ENCODE measurements around the gene SLC16A14.

SLC16A14 gene

DNA sequence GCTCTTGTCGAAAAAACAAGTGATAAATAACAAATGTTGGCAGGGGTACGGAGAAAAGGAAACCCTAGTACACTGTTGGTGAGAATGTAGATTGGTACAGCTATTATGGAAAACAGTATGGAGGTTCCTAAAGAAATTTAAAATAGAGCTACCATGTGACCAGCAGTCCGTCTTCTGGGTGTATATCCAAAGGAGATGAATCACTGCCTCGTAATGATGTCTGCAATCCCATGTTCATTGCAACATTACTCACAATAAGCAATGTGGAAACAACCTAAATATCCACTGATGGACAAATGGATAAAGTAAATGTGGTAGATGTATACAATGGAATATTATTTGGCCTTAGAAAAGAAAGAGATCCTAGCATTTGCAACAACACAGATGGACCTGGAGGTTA lies 50.6 kb downstream of the SLC16A14 start:
- Histone ChIP-seq H3K27me3 (ENCODE audit: control insufficient read depth, insufficient read depth, low read length) (no peaks in the 10 kb centered on the region), H3K4me1 (ENCODE audit: control insufficient read depth, insufficient read depth, low read length) (no peaks in the 10 kb centered on the region), H3K9ac (ENCODE audit: low read length) (no peak overlapping the region), H3K9me3 (ENCODE audit: control insufficient read depth, low read length) (no peaks in the 10 kb centered on the region), H3K36me3 (ENCODE audit: control insufficient read depth, insufficient read depth, low read length) (no peaks in the 10 kb centered on the region), H3K4me3 (ENCODE audit: low read length) (no peak overlapping the region)

DNA sequence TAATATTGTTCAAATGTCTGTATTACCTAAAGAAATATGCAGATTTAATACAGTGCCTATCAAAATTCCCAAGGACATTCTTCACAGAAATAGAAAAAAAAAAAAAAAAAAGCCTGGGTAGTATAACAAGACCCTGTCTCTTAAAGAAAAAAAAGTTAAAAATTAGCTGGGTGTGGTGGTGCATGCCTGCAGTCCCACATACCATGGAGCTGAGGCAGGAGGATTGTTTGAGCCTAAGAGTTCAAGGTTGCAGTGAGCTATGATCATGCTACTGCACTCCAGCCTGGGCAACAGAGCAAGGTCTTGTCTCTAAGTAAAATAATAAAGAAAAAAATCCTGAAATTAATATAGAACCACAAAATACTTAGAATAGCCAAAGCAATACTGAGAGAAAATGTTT lies 51.9 kb downstream of the SLC16A14 start:
- Histone ChIP-seq H3K36me3 (ENCODE audit: control insufficient read depth, insufficient read depth, low read length) (no peaks in the 10 kb centered on the region), H3K27me3 (ENCODE audit: control insufficient read depth, insufficient read depth, low read length) (no peaks in the 10 kb centered on the region), H3K9me3 (ENCODE audit: control insufficient read depth, low read length) (no peaks in the 10 kb centered on the region), H3K9ac (ENCODE audit: low read length) (no peak overlapping the region), H3K4me1 (ENCODE audit: control insufficient read depth, insufficient read depth, low read length) (no peaks in the 10 kb centered on the region), H3K4me3 (ENCODE audit: low read length) (no peak overlapping the region)

DNA sequence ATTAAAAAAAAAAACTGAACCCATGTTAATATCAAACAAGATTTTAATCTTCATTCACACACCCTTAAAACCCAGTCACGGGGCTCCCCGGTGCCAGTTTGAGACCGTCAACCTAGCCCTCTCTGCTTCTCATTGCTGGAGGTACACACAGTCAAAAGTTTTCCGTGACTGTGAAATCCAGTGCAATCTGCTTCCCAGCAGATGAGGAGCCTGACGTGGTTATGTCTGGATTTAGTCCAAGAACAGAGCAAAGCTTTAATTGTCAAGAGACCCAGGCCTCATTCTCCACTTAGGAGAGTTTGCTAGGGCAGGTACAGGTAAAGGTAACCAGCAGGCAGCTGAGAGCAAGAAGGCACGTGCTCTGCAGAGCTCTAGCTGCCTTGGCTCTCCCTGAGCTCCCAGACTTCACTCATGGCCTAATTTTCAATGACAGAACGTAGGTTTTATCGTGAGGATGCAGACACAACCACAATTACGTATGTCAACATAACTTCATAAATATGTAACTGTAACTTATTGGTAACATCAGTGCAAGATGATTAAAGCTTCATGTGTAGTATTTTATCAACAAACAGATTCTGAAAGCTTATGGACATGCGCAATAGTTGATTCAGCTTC lies 56.3 kb downstream of the SLC16A14 start:
- no peak overlapping the region for H3K9ac ChIP-seq (ENCODE audit: low read length)
- H3K4me1 ChIP-seq (ENCODE audit: control insufficient read depth, insufficient read depth, low read length) = no peaks in the 10 kb centered on the region
- no peaks in the 10 kb centered on the region for H3K9me3 ChIP-seq (ENCODE audit: control insufficient read depth, low read length)
- no peaks in the 10 kb centered on the region for H3K27me3 ChIP-seq (ENCODE audit: control insufficient read depth, insufficient read depth, low read length)
- no peaks in the 10 kb centered on the region for H3K36me3 ChIP-seq (ENCODE audit: control insufficient read depth, insufficient read depth, low read length)
- H3K4me3 ChIP-seq (ENCODE audit: low read length) = no peak overlapping the region

DNA sequence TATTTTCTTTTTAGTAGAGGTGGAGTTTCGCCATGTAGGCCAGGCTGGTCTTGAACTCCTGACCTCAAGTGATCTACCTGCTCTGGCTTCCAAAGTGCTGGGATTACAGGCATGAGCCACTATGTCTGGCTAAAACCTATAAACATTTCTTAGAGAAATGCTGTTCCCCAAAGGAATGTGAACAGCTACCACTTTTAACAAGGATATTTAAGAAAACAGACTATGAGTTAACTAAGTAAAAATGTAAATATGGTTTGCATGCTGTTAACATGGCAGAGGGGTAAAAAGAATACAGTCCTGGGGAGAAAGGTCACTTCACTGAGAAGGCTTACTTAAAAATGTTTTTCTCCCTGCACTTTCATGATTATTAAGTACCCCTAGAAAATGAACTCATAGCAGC lies 57.1 kb downstream of the SLC16A14 start:
- no peaks in the 10 kb centered on the region for H3K27me3 ChIP-seq (ENCODE audit: control insufficient read depth, insufficient read depth, low read length)
- no peak overlapping the region for H3K4me3 ChIP-seq (ENCODE audit: low read length)
- H3K36me3 ChIP-seq (ENCODE audit: control insufficient read depth, insufficient read depth, low read length) = no peaks in the 10 kb centered on the region
- no peak overlapping the region for H3K9ac ChIP-seq (ENCODE audit: low read length)
- H3K9me3 ChIP-seq (ENCODE audit: control insufficient read depth, low read length) = no peaks in the 10 kb centered on the region
- no peaks in the 10 kb centered on the region for H3K4me1 ChIP-seq (ENCODE audit: control insufficient read depth, insufficient read depth, low read length)

DNA sequence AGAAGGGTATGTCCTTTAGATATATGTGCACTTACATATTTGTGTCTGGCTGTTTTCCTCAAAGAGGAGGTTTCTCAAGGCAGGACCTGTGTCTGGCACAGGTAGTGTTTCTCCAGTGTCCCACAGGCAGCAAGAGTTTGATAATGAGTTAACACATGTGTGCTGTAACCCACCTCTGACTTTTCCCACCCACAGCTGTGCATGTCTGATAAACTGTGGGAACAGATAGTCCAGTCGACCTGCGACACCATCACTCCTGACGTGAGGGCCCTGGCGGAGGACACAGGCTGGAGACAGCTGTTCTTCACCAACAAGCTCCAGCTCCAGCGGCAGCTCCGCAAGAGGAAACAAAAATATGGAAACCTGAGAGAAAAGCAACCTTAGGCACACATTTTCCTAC lies 58.2 kb downstream of the SLC16A14 start:
- no peaks in the 10 kb centered on the region for H3K4me1 ChIP-seq (ENCODE audit: control insufficient read depth, insufficient read depth, low read length)
- no peaks in the 10 kb centered on the region for H3K36me3 ChIP-seq (ENCODE audit: control insufficient read depth, insufficient read depth, low read length)
- no peak overlapping the region for H3K4me3 ChIP-seq (ENCODE audit: low read length)
- H3K9ac ChIP-seq (ENCODE audit: low read length) = no peak overlapping the region
- H3K9me3 ChIP-seq (ENCODE audit: control insufficient read depth, low read length) = no peaks in the 10 kb centered on the region
- no peaks in the 10 kb centered on the region for H3K27me3 ChIP-seq (ENCODE audit: control insufficient read depth, insufficient read depth, low read length)

DNA sequence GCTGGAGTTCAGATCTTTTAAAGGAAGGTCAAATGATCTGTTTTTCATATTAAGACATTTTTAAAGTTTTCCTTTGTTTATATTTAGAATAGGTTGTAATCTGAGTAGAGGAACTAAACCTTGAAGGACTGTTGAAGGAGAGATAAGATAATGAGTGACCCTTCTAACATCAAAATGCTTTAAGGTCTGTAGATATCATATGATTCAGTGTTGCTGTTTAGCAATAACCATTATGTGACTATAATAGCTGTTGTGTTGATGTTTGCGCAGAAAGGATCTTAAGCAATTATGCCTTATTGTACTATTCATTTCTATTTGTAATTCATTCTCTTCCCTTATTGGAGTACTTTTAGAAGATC lies 60.0 kb downstream of the SLC16A14 start:
- H3K36me3 ChIP-seq (ENCODE audit: control insufficient read depth, insufficient read depth, low read length) = no peaks in the 10 kb centered on the region
- H3K27me3 ChIP-seq (ENCODE audit: control insufficient read depth, insufficient read depth, low read length) = no peaks in the 10 kb centered on the region
- H3K4me1 ChIP-seq (ENCODE audit: control insufficient read depth, insufficient read depth, low read length) = no peaks in the 10 kb centered on the region
- no peaks in the 10 kb centered on the region for H3K9me3 ChIP-seq (ENCODE audit: control insufficient read depth, low read length)
- H3K9ac ChIP-seq (ENCODE audit: low read length) = no peak overlapping the region
- H3K4me3 ChIP-seq (ENCODE audit: low read length) = no peak overlapping the region

DNA sequence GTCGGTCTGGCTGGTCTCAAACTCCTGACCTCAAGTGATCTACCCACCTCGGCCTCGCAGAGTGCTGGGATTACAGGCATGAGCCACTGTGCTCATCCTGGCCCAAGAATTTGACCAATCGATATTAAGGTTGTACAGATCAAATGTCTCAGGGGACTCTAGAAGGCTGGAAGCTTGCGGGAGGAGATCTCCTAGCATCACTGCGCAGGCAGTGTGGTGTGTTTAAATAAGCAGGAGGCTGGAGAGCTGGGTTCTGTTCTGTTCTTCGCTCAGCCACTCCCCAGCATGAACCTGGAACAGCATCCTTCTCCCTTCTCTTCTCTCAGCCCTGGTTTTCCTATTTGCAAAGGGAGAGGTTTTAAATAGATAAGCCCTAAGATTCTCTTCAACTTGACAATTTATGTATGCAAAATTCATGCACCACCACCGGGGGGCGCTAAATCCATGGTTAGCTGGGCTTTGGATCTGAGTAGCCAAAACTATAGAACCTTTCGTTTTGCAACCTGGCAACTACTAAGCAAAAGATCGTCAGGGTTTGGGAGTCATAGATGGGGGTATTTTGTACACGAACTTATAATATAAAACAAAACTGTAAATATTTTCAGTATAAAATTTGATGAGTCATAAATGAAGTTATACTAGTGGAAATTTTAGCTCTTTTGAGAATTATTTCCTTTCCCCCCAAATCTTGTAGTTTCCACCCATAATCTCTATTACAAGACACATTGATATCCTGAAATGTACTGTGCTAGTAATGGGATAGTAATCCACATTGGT lies 60.6 kb downstream of the SLC16A14 start:
- no peak overlapping the region for H3K4me3 ChIP-seq (ENCODE audit: low read length)
- no peaks in the 10 kb centered on the region for H3K4me1 ChIP-seq (ENCODE audit: control insufficient read depth, insufficient read depth, low read length)
- no peaks in the 10 kb centered on the region for H3K36me3 ChIP-seq (ENCODE audit: control insufficient read depth, insufficient read depth, low read length)
- no peaks in the 10 kb centered on the region for H3K27me3 ChIP-seq (ENCODE audit: control insufficient read depth, insufficient read depth, low read length)
- no peaks in the 10 kb centered on the region for H3K9me3 ChIP-seq (ENCODE audit: control insufficient read depth, low read length)
- H3K9ac ChIP-seq (ENCODE audit: low read length) = no peak overlapping the region

DNA sequence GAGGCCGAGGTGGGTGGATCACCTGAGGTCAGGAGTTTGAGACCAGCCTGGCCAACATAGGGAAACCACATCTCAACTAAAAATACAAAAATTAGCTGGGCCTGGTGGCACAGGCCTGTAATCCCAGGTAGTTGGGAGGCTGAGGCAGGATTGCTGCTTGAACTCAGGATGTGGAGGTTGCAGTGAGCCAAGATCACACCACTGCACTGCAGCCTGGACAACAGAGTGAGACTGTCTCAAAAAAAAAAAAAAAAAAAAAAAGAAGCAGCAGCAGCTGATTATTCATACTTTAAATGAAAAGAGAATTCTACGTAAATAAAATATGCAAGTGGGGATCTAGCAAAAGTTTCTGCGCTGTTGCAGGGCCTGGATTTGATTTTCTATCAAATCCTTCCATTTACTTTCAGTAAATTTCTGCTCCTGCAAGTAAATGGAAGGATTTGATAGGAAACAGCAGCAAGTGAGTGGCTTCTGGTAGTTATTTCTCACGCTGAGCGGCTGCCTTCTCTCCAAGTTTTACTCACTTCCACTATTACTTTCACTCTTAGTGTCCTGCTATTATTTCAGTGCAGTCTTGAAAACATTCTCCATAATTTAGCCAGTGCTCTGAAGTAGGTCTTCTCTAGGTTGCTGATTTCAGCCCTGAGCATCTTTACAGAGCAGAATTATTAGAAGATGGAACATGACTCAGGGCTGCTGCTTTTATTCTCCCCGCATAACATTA lies 68.4 kb downstream of the SLC16A14 start:
- Histone ChIP-seq H3K27me3 (ENCODE audit: control insufficient read depth, insufficient read depth, low read length) (no peaks in the 10 kb centered on the region), H3K9ac (ENCODE audit: low read length) (no peak overlapping the region), H3K4me1 (ENCODE audit: control insufficient read depth, insufficient read depth, low read length) (no peaks in the 10 kb centered on the region), H3K36me3 (ENCODE audit: control insufficient read depth, insufficient read depth, low read length) (no peaks in the 10 kb centered on the region), H3K9me3 (ENCODE audit: control insufficient read depth, low read length) (no peaks in the 10 kb centered on the region), H3K4me3 (ENCODE audit: low read length) (no peak overlapping the region)

DNA sequence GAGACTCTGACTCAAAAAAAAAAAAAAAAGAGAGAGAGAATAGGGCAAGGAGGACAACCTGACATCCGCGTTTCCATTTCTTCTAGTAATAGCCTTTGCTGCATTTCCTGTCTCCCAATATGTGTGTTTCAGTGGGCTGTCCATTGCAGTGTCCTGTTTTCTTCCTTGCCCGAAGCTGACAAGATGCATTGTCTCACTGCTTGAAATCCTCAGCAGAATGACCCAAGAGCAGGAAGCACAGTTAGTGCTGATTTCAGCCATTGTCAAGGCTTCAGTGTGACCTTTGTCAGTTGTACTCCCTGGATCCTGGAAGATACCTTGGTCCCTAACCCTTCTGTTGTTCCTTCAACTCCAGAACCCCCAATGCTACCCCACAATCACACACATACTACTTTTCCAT lies 71.2 kb downstream of the SLC16A14 start:
- H3K36me3 ChIP-seq (ENCODE audit: control insufficient read depth, insufficient read depth, low read length) = no peaks in the 10 kb centered on the region
- H3K4me1 ChIP-seq (ENCODE audit: control insufficient read depth, insufficient read depth, low read length) = no peaks in the 10 kb centered on the region
- no peak overlapping the region for H3K9ac ChIP-seq (ENCODE audit: low read length)
- no peaks in the 10 kb centered on the region for H3K9me3 ChIP-seq (ENCODE audit: control insufficient read depth, low read length)
- H3K27me3 ChIP-seq (ENCODE audit: control insufficient read depth, insufficient read depth, low read length) = no peaks in the 10 kb centered on the region
- no peak overlapping the region for H3K4me3 ChIP-seq (ENCODE audit: low read length)

DNA sequence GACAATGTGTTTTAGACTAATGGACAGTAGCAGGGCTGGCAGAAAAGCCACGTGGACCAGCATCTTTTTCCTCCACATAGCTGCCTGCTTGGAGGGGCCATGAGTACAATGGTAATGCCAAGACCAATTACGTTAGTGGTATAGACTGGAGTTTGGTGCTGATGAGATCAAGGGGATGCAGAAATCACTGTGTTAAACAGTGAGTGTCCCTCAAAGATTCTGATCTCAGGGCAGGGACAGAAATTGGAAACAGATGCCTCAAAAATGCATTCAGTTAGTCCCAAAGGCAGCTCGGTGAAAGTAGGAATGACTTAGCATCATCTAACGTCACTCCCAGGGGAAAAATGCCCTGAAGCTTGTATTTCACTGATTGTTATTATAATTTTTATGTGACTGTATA lies 72.4 kb downstream of the SLC16A14 start:
- H3K9ac ChIP-seq (ENCODE audit: low read length) = no peak overlapping the region
- H3K27me3 ChIP-seq (ENCODE audit: control insufficient read depth, insufficient read depth, low read length) = no peaks in the 10 kb centered on the region
- no peak overlapping the region for H3K4me3 ChIP-seq (ENCODE audit: low read length)
- no peaks in the 10 kb centered on the region for H3K36me3 ChIP-seq (ENCODE audit: control insufficient read depth, insufficient read depth, low read length)
- H3K4me1 ChIP-seq (ENCODE audit: control insufficient read depth, insufficient read depth, low read length) = no peaks in the 10 kb centered on the region
- no peaks in the 10 kb centered on the region for H3K9me3 ChIP-seq (ENCODE audit: control insufficient read depth, low read length)

DNA sequence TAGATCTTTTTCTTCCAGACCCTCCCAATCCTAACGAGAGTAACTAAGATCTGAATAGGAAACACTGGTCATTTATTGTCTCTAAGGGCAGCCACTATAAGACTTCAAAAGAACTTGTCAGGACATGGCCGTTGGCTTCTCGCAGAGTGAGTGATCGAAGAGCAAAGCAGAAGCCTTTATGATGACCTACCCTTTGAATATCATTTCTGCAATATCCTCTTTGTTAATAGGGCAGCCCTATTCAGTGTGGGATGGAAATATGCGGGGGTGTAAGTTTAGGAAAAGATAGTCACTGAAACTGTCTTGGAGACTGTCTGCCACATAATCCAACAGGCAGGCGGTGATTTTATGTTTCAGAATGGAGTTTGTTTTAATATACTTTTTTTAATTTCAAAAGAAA lies 75.5 kb downstream of the SLC16A14 start:
- no peaks in the 10 kb centered on the region for H3K27me3 ChIP-seq (ENCODE audit: control insufficient read depth, insufficient read depth, low read length)
- no peak overlapping the region for H3K4me3 ChIP-seq (ENCODE audit: low read length)
- H3K9me3 ChIP-seq (ENCODE audit: control insufficient read depth, low read length) = no peaks in the 10 kb centered on the region
- H3K4me1 ChIP-seq (ENCODE audit: control insufficient read depth, insufficient read depth, low read length) = no peaks in the 10 kb centered on the region
- H3K9ac ChIP-seq (ENCODE audit: low read length) = no peak overlapping the region
- no peaks in the 10 kb centered on the region for H3K36me3 ChIP-seq (ENCODE audit: control insufficient read depth, insufficient read depth, low read length)
